ENCODE measurements around the gene UCK2. TPM values are rescaled to one million over a fixed set of nuclear protein-coding genes. Genes with fewer than 3 reads are reported as not detected.
A peak's percentile ranks its signal among the peaks of the same experiment; 100 is the strongest.

The UCK2 gene
- total and polyA plus RNA-seq, 9 of the 15 experiments (the other 6 are each of a cell fraction or from before 2014, with no cell fraction given), result 71.6 to 145 (median 95.8) TPM

- TF ChIP-seq TCF3 (CRISPR knock-in tag; IDR thresholded peaks at IDR 0.05), result peak; percentile 82
- TF ChIP-seq SOX6 (IDR thresholded peaks at IDR 0.05), result peak; percentile 93
- TF ChIP-seq EP400 (IDR thresholded peaks at IDR 0.05), result no peak
- 0 out of 2 replicates have a peak, but pooled peaks have one; percentile 46 for TF ChIP-seq GATAD2B (IDR thresholded peaks at IDR 0.05; ENCODE audit: borderline replicate concordance)
- peak in 1 of 2 experiments; percentile 33; a peak in 1 of 4 replicates for TF ChIP-seq RCOR1 (IDR thresholded peaks at IDR 0.05; ENCODE audit: borderline replicate concordance in 1 of 2, low read depth in 2 of 2, low read length in 2 of 2)
- TF ChIP-seq NCOR1 (IDR thresholded peaks at IDR 0.05), result peak; percentile 86
- no peak for TF ChIP-seq DNMT1 (IDR thresholded peaks at IDR 0.05)
- no peak for TF ChIP-seq ZC3H4 (CRISPR knock-in tag; IDR thresholded peaks at IDR 0.05; ENCODE audit: borderline replicate concordance)
- peak; percentile 49; the same call in 1 of the 2 replicates for TF ChIP-seq STAT5A (IDR thresholded peaks at IDR 0.05; ENCODE audit: borderline replicate concordance, low read length)
- no peak for TF ChIP-seq E4F1 (CRISPR knock-in tag; IDR thresholded peaks at IDR 0.05; ENCODE audit: borderline replicate concordance)
- TF ChIP-seq ATF1 (CRISPR knock-in tag; IDR thresholded peaks at IDR 0.05), result no peak
- no peak for TF ChIP-seq ATF1 (tag; IDR thresholded peaks at IDR 0.05)
- no peak for TF ChIP-seq NFIX (CRISPR knock-in tag; IDR thresholded peaks at IDR 0.05; ENCODE audit: low read depth)
- TF ChIP-seq HNRNPL (IDR thresholded peaks at IDR 0.05; ENCODE audit: low read depth, low read length), result no peak
- TF ChIP-seq CEBPB (tag; IDR thresholded peaks at IDR 0.05), result no peak
- TF ChIP-seq CHD7 (IDR thresholded peaks at IDR 0.05; ENCODE audit: low read depth, low read length), result no peak
These were observed 18.8 kb downstream of the UCK2 start (continued) for GRCh38 chr1:165845992-165846748.

All from K562 (cell line).